Mammary epithelial cell (primary cell): ENCODE results near the gene PROSER2.

Source experiments
- CTCF ChIP-seq, 2 donors: IDR thresholded peaks in 1 of 2; conservative IDR thresholded peaks in 1 of 2; 2 replicates each; pipeline ENCODE4 v1.5.1; 2011 to 2012; ENCODE audit warnings: inconsistent platforms in 2 of 2, low read length in 2 of 2, mild to moderate bottlenecking in 2 of 2, control low read depth in 1 of 2, low read depth in 1 of 2; ENCODE audit not compliant: insufficient read depth in 1 of 2; ENCODE audit errors: extremely low read depth in 1 of 2
- EZH2 ChIP-seq: IDR thresholded peaks from 2 replicates; pipeline ENCODE4 v1.6.1; 2012; ENCODE audit warnings: low read length, inconsistent platforms, borderline replicate concordance

- TF ChIP-seq CTCF (conservative IDR thresholded peaks at IDR 0.05 in 1 of 2, IDR thresholded peaks at IDR 0.05 in 1 of 2; ENCODE audit: extremely low read depth in 1 of 2, insufficient read depth in 1 of 2, low read depth in 1 of 2, low read length in 2 of 2) (no peak), EZH2 (no peak)
Observed at GRCh38 chr10:11793762-11794479, 29.2 kb upstream of the PROSER2 start.
